Fibroblast of the conjunctiva (primary cell): Measurements from ENCODE around the gene FRMD4A.

Source experiments
- DNase-seq: peaks from one replicate; pipeline ENCODE4 v3.0.0-alpha.2; 2010; ENCODE audit warnings: low read depth

FRMD4A gene

DNA sequence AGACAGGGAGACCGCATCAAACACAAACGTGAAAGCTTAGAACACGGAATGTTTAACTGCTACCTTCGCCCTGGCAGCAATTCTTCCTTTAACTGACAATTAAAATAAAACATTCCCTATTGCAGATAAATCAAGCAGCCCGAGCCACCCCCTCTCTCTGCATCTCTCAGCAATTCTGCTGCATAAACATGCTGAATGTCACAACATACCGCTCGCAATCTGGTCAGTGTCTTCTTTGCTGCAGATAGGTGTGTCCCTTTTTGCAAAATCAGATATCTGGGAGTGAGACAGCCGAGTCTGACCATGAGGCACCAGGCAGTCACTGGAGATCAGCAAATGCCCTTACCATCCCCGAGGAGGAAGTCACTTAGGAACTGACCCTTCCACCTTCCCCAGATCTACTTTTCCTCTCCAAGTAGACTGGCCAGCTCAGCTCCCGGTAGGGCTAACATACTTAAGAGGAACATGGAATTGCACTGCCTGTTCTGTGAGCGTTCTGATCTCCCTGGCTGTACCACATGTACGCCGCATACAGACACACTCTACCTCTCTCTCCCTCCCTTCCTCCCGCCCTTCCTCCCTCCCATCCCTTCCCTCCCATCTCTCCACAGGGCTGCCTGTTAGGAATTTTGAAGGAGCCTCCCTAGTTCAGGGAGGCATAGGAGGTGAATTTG, at the start of gene FRMD4A:
Gene FRMD4A (minus strand): TSS at position 537 of the 674 bp plus-strand sequence.
- DNase-seq, result no peak

DNA sequence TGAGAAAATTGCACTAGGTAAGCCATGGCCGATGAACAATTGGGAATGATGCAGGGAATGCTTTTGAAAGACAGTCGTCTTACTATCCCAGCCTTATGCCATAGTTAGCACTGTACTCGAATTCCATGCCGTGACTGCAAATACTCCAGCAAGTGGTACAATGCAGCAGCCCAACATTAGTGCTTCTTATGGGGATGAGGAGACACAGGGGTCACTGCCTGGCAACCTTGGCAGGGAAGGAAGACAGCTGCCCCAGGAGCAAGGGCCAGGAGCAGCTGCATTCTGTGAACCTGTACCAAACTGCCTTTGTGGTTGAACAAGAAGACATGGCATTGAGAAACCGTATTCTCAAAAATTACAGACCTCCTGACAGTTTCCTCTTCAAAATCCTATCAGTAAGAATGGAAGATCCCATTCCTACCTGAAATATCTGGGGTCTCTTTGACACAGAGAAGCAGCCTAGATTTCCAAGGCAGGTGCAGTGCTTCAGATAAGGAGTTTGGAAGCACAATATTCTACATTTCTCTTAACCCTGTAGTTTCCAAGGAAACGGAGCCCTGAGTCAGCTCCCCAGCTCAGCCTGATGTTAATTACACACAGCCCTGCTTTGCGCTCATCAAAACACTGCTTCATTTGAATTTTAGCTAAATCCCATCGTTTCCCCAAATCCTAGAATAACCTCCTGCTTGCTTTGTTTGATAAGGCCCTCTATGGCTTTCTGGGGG, 49.0 kb upstream of the FRMD4A start:
- DNase-seq, result no peak

DNA sequence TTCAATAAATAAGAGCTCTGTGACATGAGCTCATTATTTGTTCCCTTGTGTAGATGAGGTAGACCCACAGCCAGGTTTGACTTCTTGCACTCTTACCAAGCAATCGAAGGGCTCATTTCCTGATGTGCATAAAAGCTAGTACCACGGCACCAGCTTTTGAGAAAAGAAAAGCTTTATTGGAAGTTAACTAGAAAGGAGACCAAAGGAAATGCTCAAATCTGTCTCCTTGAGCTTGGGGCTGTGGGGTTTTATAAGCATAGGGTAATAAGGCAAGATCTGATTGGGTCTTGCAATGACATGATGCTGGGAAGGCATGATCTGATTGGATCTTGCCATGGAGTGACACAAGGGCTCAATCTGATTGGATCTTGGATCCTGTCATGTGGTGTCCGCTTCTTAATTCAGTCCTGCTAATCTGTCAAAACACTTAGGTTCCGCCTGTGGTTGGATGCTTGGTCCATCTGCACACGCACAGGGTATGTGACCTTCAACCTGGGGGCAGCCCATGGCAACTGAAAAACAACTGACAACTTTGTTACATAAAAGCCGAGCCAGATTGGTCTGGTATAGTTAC, 47.8 kb upstream of the FRMD4A start:
- DNase-seq, result no peak

DNA sequence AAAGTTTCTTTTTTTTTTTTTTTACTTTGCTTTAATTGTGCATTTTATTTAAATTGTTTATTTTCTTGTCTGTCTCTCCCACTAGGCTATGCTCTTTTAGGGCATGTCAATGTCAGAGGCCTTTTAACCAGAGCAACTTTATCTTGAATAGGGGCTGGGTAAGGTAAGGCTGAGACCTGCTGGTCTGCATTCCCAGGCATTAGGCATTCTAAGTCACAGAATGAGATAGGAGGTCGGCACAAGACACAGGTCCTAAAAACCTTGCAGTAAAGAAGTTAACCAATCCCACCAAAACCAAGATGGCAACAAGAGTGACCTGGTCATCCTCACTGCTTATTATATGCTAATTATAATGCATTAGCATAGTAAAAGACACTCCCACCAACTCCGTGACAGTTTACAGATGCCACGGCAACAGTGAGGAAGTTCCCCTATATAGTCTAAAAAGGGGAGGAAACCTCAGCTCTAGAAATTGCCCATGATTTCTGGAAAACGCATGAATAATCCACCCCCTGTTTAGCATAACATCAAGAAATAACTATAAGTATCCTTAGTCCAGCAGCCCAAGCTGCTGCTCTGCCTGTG, 47.0 kb upstream of the FRMD4A start:
- no peak for DNase-seq

DNA sequence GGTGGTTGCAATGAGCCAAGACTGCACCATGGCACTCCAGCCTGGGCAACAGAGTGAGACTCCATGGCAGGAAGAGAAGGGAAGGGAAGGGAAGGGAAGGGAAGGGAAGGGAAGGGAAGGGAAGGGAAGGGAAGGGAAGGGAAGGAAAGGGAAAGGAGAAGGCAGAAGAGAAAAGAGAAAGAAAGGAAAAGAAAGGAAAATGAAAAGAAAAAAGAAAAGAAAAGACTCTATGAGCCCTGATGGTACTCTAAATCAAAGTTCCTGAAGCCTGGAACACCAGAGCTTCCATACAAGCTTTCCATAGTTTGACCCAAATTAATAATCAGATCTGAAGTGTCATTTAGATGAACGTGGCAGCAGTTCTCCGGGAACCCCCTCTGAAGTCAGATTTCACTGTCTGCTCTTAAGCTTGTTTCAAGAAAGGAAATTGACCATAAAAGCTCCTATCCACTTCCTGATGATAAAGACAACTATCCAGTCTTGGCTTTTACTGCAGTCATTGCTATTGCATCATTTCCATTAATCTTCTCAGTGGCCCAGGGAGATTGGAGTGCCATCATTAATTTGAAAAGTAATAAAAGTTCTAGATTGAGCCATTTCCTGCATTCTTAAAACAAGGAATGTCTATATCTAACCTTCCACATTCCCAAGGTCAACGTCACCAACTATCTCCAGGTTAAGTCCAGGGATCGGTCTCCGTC, 44.2 kb upstream of the FRMD4A start:
- no peak for DNase-seq

DNA sequence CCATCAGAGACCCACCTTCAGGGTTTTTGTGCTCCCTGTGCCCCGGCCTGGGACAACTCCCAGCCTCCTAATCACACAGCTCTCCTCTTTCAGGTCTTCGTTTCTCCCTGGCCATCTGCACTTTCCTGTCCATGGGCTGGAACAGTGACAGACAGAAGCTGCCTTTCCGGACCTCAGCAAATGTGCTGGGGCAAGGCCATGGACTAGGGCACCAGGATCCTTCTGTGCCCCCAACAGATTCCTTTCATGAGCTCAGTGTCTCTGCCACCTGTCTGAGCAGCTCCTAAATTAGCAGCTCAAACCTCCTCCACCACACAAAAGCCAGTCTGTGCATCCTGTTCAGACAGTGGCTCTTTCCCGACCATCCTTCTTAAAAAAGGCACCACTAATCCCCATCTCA, 41.9 kb upstream of the FRMD4A start:
- DNase-seq, result no peak

DNA sequence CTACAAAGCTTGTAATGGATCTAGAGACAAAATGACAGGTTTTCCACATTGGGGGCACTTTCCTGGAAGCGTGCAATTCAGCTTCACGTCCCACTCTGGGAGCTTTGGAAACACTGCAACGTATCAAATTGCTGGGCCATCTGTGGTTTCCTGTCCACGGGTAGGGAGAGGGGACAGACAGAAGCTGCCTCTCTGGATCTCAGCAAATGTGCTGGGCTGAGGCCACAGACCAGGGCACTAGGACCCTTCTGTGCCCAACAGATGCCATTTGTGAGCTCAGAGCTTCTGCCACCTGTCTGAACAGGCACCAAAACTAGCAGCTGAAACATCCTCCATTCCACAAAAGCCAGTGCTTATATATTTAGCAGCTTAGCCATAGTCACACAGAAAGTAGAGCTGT, 40.9 kb upstream of the FRMD4A start:
- DNase-seq, result no peak

DNA sequence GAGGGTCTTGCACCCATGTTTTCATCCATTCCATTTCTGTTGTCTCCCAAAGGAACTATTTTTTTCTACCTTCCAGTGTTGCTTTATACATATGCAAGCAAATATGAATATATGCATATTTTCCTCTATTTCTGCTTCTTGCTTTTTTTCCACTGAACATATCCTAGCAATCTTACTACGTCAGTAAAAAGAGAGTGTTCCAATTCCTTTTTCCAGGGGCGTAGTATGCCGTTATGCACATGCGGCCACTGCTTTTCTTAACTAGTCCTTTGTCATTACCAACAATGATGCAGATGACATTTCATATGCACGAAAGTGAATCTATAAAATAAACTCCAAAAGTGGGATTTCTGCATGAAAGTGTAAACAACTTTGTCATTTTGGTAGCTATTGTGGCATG, 40.2 kb upstream of the FRMD4A start:
- DNase-seq, result no peak

DNA sequence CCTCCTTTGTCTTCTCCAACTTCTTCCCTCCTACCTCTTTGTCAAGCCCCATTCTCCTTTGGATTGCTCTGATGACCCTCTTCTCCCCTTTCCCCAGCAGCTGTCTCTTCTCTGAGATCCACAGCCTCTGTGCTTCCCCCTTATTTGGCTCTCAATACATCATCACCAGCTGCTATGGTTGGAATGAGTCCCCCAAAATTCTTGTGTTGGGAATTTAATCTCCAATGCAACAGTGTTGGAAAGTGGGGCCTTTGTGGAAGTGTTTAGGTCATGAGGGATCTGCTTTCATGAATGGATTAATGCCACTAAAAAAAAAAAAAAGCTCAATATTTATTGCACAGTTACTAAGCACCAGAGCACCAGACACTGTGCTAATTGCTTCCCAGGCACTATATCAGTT, 39.2 kb upstream of the FRMD4A start:
- DNase-seq, result no peak

DNA sequence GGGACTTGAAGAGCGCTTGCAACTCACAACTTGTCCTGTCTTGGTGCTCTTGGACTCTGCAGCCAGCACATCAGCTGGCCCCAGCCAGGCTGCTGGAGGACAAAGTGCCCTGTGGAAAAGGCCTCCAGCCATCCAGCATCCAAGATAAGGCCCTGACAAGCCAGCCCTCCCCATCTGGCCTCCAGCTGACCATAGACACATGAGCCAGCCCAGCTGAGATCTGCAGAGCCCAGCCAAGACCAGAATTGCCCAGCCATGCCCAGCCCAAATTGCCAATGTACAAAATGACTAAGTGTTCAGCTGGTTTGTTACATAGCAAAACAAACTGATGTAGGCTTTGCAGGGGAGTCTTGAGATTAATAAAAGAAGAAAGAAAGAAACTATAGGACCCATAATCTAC, 36.0 kb upstream of the FRMD4A start:
- DNase-seq, result no peak

DNA sequence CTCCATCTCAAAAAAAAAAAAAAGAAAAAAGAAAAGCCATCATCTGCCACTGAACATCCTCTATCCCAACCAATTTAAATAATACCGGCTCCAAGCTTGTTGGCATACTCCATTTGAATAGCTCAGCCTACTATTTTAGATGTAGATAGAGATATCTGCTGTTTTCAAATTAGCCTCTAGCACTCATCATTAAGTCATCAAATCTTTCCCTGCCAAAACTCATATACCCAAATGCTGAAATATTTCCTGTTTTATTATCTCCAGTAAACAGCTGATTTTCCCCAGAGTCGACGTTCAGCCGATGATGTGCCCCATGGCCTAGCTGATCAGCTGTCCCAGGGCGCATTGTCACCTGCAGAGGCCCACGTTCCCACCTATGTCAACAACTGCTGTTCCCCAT, 34.5 kb upstream of the FRMD4A start:
- no peak for DNase-seq

DNA sequence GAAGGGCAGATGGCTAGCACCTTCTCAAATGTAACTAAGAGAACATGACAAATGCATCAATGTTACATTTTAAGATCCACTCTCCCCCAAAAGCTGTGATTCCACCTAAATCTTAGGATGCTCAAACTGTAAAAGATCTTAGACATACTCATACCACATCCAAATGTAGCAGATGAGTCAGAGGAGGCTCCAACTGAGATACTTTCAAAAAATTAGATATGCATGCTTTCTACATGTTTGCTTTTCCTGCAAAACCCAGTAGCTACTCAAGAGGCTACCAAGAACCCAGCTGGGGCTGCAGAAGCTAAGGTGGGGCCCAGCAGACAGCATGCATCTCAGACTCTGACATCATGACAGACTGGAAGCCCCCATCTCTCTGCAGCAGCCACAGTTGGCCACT, 31.4 kb upstream of the FRMD4A start:
- no peak for DNase-seq

DNA sequence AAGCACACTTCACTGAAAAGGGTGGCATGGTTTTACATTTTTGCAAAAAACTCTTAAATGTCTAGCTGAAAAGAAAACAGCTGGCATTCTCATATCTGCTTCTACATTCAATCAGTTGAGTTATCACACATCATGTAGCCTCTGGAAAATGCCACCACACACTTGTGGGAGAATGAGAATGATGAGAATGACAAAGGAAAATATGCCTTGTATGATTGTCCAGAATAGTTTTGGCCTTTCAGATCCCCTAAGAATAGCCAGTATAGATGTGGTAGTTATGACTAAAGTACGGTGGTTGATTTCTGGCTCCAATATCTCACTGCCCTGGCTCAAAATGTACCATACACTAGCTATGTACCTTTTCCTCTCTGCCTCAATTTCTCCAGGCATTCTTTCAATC, 30.2 kb upstream of the FRMD4A start:
- DNase-seq, result no peak

DNA sequence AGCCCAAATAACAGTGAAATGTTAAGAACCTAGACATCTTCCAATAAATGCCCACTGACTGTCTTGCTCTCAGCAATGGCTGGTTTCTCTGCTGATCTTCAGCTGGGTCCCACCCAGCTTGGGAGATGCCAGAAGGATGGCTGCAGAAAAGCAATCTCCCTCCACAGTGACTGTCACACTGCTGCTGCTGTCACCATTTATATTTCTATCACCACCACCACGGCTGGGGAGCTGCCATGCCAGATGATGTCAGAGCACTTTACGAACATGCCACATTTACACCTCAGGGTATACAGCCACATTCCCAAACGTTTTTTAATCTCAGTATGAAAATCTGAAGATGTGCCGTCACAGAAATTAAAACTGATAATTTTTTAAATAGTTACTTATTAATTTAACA, 29.8 kb upstream of the FRMD4A start:
- no peak for DNase-seq

DNA sequence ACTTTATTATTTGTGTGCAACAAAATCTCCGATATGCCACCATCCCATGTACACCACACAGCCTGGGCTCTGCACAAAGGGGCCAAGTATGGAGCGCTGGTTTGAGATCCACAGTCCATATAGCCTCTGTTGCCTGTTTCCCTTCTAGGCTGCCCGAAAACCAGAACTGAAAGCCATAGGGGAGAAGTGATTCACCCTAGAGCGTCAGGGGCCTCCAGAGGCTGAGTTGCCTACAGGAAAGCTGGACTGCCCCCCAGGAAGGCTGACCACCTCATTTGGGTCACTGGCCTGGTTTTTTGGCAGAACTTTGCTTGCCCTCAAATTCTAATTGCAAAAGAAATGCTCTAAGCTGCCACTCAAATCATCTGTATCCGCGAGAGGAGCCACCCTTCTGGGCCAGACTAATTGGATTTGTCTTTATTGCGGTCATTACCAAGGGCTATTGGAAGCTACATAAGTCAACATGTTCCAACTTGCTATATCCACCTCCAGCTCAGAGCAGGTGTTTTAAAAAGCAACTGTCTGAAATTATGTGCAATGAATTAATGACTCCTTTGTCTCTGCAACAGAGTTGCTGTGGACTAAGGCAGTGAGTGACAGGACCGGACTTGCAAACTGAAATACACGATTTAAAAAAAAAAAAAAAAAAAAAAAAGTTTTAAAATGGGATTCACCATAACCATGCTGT, 28.3 kb upstream of the FRMD4A start:
- no peak for DNase-seq

DNA sequence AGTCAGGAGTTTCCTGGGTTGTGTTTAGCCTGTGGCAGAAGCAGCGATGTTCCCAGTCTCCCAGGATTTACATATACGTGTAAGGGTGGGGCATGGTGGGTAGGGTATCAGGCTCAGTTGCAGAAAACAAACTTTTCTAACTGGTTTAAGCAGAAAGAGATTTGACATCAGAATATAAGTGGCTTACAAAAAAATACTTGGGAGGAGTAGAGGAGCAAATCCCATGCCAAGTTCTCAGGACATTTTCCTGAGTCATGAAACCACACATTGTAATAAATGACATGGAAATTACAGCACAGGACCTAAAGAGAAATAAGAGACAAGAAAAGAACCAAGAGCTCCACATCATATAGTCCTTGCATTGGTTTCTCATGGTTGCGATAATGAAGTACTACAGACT, 26.2 kb upstream of the FRMD4A start:
- no peak for DNase-seq

DNA sequence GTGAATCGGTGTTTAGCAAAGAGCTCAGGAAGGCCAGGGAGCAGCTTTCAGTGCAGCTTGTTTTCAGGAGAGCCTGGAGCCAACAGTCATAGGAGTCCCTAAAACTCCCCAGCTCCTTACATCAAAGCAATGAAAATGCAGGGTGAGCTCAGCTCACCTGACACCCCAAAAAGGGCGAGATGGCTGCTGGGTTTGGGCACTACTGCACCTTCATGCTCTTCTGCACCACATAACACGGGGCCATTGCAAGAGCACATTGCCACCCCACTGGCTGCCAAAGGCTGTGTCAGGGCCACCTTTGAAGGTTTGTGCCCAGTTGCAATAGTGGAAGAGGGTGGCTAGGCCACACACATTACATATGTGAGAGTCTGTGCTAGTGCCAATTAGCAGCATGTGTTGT, 25.0 kb upstream of the FRMD4A start:
- DNase-seq, result no peak

DNA sequence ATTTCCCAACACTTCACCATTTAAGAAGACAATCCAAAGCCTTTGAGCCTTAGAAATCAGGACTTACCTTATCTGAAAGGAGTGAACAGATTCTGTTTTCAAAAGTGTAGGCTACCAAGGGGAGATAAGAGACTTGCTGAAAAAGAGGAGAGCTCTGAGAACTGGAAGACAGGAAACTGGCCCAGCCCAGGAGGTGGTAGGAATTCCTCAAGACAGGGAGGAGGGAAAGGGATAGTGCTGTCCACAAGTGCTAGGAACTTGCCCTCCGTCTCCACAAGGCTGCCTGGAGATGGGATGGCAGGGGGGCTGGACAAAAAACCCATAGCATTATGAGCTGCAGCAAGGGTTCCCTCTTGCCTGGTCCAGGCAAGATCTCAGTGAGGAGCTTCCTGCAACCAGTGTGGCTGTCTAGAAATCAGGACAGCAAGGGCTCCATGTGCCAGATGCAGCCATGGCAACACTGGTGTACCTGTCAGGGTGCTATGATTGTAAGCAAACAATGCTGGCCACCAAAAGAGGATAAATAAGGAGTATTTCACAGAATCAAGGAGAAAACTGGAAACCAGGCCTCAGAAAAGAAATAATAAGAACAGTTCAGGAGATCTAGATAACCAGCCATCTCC, 22.7 kb upstream of the FRMD4A start:
- no peak for DNase-seq

DNA sequence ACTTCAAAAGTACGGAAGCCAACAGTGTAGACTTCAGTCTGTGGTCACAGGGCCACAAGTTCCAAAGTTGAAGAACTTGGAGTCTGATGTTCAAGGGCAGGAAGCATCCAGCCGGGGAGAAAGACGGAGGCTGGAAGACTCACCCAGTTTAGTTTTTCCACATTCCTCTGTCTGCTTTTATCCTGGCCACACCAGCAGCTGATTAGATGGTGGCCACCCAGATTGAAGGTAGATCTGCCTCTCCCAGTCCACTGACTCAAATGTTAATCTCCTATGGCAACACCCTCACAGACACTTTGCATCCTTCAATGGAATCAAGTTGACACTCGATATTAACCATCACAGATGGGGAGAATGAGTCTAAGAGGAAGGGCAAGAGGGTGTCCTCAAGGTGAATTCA, 19.3 kb upstream of the FRMD4A start:
- no peak for DNase-seq

DNA sequence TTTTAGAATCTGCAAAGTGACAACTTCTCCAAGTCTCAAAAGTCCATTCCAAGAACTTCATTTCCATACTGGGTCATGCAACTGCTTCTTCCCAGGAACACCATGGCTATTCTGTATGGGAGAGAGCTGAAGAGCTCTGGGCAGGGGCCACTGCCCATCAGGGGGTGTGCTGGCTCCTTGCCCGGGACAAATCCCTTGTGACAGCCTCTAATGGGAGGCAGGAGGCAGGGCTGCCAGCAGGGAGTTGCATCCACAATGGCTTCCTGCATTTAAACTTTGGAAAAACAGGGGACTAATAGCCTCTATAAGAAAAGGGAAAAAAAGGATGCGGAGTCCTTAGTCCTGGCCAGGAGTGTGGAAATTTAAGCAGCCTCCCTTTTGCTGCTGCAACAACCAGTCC, 18.4 kb upstream of the FRMD4A start:
- no peak for DNase-seq

DNA sequence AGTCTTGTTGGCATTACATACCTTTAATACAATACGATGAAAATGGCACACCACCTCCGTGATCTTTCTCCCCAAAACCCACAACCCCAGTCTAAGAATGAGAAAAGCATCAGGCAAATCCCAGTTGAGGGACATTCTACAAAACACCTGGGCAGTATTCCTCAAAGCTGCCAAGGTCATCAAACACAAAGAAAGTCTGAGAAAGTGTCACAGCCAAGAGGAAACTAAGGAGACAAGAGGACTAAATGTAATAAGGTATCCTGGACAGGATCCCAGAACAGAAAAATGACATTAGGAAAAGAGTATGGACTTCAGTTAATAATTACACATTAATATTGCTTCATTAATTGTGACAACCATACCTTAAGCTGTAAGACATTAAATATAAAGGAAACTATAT, 14.5 kb upstream of the FRMD4A start:
- DNase-seq, result no peak
